Activated CD8-positive, alpha-beta memory T cell treated with anti-CD3 and anti-CD28 coated beads, Interleukin-2, amount 50 U/mL, for 24 hours (primary cell): ENCODE data around the gene MAP1LC3B.

ENCODE experiments used
- DNase-seq: peaks from one replicate; pipeline ENCODE4 v3.0.0-alpha.2; 2020; ENCODE audit errors: extremely low read depth

MAP1LC3B gene

GRCh38 chr16:87431926-87432325 is 39.8 kb downstream of the MAP1LC3B start:
- no peak for DNase-seq

GRCh38 chr16:87432330-87432915 is 40.3 kb downstream of the MAP1LC3B start:
- no peak for DNase-seq

- no peak for DNase-seq
These were observed 42.1 kb downstream of the MAP1LC3B start for GRCh38 chr16:87434146-87434667.

- no peak for DNase-seq
These were observed 43.5 kb downstream of the MAP1LC3B start for GRCh38 chr16:87435372-87436224.

- no peak for DNase-seq
These were observed 44.4 kb downstream of the MAP1LC3B start for GRCh38 chr16:87436225-87437172.

GRCh38 chr16:87437327-87437726 is 45.2 kb downstream of the MAP1LC3B start:
- DNase-seq, result no peak

- DNase-seq, result no peak
These were observed 45.9 kb downstream of the MAP1LC3B start for GRCh38 chr16:87437911-87438610.

GRCh38 chr16:87438611-87438985 is 46.5 kb downstream of the MAP1LC3B start:
- no peak for DNase-seq

- no peak for DNase-seq
These were observed 47.8 kb downstream of the MAP1LC3B start for GRCh38 chr16:87439926-87440325.

GRCh38 chr16:87441886-87442580 is 49.9 kb downstream of the MAP1LC3B start:
- DNase-seq, result no peak

GRCh38 chr16:87442581-87442966 is 50.4 kb downstream of the MAP1LC3B start:
- no peak for DNase-seq

- no peak for DNase-seq
These were observed 50.9 kb downstream of the MAP1LC3B start for GRCh38 chr16:87443016-87443415.

- no peak for DNase-seq
These were observed 51.8 kb downstream of the MAP1LC3B start for GRCh38 chr16:87443964-87444363.

GRCh38 chr16:87445486-87445885 is 53.4 kb downstream of the MAP1LC3B start:
- DNase-seq, result no peak

GRCh38 chr16:87446479-87446878 is 54.3 kb downstream of the MAP1LC3B start:
- DNase-seq, result no peak

GRCh38 chr16:87447323-87447722 is 55.2 kb downstream of the MAP1LC3B start:
- no peak for DNase-seq

GRCh38 chr16:87448866-87449265 is 56.7 kb downstream of the MAP1LC3B start:
- no peak for DNase-seq

GRCh38 chr16:87451563-87452210 is 59.6 kb downstream of the MAP1LC3B start:
- no peak for DNase-seq

GRCh38 chr16:87453326-87453725 is 61.2 kb downstream of the MAP1LC3B start:
- DNase-seq, result no peak
